Activated CD8-positive, alpha-beta memory T cell treated with anti-CD3 and anti-CD28 coated beads, Interleukin-2, amount 10 ng/mL, durations not matched to agents 7 days and 5 days (primary cell): ENCODE measurements around the gene MRI1. TPM values are rescaled to one million over a fixed set of nuclear protein-coding genes. Genes with fewer than 3 reads are reported as not detected.

ENCODE experiments used
- ATAC-seq: fragments of 150-1000 bp; cut with Tn5 transposase; one replicate; pipeline ENCODE4 v1.10.0; 2021; ENCODE audit warnings: moderate library complexity
- CTCF ChIA-PET: fragments of 350-600 bp; sonication (Branson Sonifier 250); formaldehyde crosslinking; loops from one replicate; lab custom pipeline; 2021; ENCODE audit warnings: antibody characterized with exemption; lab: Charles Lee
- DNase-seq: peaks from one replicate; pipeline ENCODE4 v3.0.0-alpha.2; 2020
- H3K27ac Mint-ChIP-seq: one replicate; pipeline ENCODE4 v1.8.0; 2021; ENCODE audit warnings: mild to moderate bottlenecking, mixed read lengths
- H3K27me3 Mint-ChIP-seq: one replicate; pipeline ENCODE4 v1.8.0; 2021; ENCODE audit warnings: mixed read lengths
- H3K36me3 Mint-ChIP-seq: one replicate; pipeline ENCODE4 v1.8.0; 2021; ENCODE audit warnings: mild to moderate bottlenecking, mixed read lengths
- H3K4me1 Mint-ChIP-seq: one replicate; pipeline ENCODE4 v1.8.0; 2021; ENCODE audit warnings: mixed read lengths
- H3K4me3 Mint-ChIP-seq: one replicate; pipeline ENCODE4 v1.8.0; 2021; ENCODE audit warnings: mild to moderate bottlenecking, moderate library complexity, mixed read lengths
- H3K9me3 Mint-ChIP-seq: one replicate; pipeline ENCODE4 v1.8.0; 2022; ENCODE audit warnings: low read depth, mixed read lengths
- total RNA-seq, 2 experiments: library from RNA; stranded (reverse); gene quantifications; one replicate each; pipeline ENCODE4 v1.2.3, GENCODE V29; 2021

Gene MRI1
- total RNA-seq, 2 experiments from 2014 or later, result 51.7 to 59.3 TPM

DNA sequence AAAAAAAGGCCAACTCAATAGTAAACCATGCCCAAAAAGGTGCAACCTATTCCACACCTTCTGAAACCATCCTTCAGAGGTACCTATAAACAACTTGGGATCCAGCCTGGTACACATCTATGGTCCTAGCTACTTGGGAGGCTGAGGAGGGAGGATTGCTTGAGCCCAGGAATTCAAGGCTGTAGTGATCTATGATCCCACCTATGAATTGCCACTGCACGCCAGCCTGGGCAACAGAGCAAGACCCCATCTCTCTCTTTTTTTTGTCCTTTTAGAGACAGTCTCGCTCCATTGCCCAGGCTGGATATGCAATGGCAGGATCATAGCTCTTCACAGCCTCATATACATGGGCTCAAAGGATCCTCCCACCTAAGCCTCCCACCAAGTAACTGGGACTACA, 57.0 kb downstream of the MRI1 start:
- CTCF ChIA-PET, result interaction anchor here (0.8 to 1.7 kb wide), 6 partner anchors 11 to 254 kb away, joined by 3 to 5 read pairs (median 3); no protein-coding TSS in a partner anchor
- Mint-ChIP-seq H3K4me3 (no peak overlapping the region), H3K9me3 (no peaks in the 10 kb centered on the region), H3K36me3 (peaks cover 6% of the 10 kb centered on the region), H3K4me1 (peaks cover 7% of the 10 kb centered on the region), H3K27ac (no peak overlapping the region), H3K27me3 (no peaks in the 10 kb centered on the region)
- DNase-seq (no peak), ATAC-seq (no peak)

DNA sequence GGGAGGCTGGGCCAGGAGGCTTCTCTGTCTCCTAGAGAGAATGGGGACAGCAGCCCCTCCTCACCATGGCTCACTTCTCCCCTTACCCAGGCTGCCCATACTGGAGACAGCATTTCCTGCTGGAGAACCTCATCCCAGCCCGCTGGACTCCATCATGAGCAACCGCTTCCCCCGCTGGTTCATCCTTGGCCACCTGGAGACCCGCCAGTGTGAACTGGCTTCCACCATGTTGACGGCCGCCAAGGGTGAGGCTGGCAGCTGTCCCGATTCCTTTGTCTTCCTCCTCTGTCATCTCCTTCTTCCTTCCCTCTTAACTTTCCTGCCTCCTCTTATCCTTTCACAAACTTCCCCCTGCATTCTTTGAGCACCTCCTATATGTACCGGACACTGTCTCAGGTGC, 58.9 kb downstream of the MRI1 start:
- ATAC-seq, result no peak
- H3K4me3 Mint-ChIP-seq, result no peak overlapping the region
- DNase-seq, result no peak
- H3K4me1 Mint-ChIP-seq, result peaks cover 7% of the 10 kb centered on the region
- no peaks in the 10 kb centered on the region for H3K27me3 Mint-ChIP-seq
- CTCF ChIA-PET, result no interaction called here
- no peaks in the 10 kb centered on the region for H3K9me3 Mint-ChIP-seq
- H3K36me3 Mint-ChIP-seq, result peaks cover 6% of the 10 kb centered on the region
- no peak overlapping the region for H3K27ac Mint-ChIP-seq

Other genes starting within 250 kb of the MRI1 start
- gene C19orf53, start 9.9 kb downstream of the MRI1 start, total RNA-seq, result 10 to 100 TPM; 77.7 to 94.0 TPM
- 1 to 10 TPM; 8.1 to 8.4 TPM for gene ZSWIM4, start 30.9 kb downstream of the MRI1 start, total RNA-seq
- gene NANOS3, start 112.6 kb downstream of the MRI1 start, total RNA-seq, result 1 to 10 TPM; 1.1 to 2.8 TPM
- gene BRME1, start 141.6 kb downstream of the MRI1 start, total RNA-seq, result 1 to 10 TPM; 4.1 to 4.4 TPM
- 10 to 100 TPM; 34.0 to 35.1 TPM for gene CC2D1A, start 141.7 kb downstream of the MRI1 start, total RNA-seq
- gene PODNL1, start 173.9 kb downstream of the MRI1 start, total RNA-seq, result under 1 TPM; 0.29 to 0.47 TPM
- gene DCAF15, start 188.0 kb downstream of the MRI1 start, total RNA-seq, result 10 to 100 TPM; 82.5 to 94.3 TPM
- 10 to 100 TPM; 16.0 to 17.8 TPM for gene RFX1, start 241.8 kb downstream of the MRI1 start, total RNA-seq